Parathyroid adenoma (tissue), 2 donors: ENCODE data around the gene CENPH.
A peak's percentile ranks its signal among the peaks of the same experiment; 100 is the strongest.
"Not testable (repeated sequence)": the region's sequence is repeated elsewhere in the genome, so short reads cannot be mapped to it uniquely, and the experiment has no call there.

Source experiments
- H2AFZ ChIP-seq: fragments of 300-600 bp; sonication (generic); one replicate; pipeline ENCODE4 v1.7.0; 2017; ENCODE audit warnings: antibody characterized with exemption, mild to moderate bottlenecking
- H3K27ac ChIP-seq: fragments of 300-600 bp; sonication (generic); one replicate; pipeline ENCODE4 v1.7.0; 2017
- H3K27me3 ChIP-seq: fragments of 300-600 bp; sonication (generic); one replicate; pipeline ENCODE4 v1.7.0; 2017; ENCODE audit warnings: low read length; ENCODE audit not compliant: control insufficient read depth, insufficient read depth
- H3K36me3 ChIP-seq: fragments of 300-600 bp; sonication (generic); one replicate; pipeline ENCODE4 v1.7.0; 2017; ENCODE audit warnings: low read length; ENCODE audit not compliant: control insufficient read depth, insufficient read depth
- H3K4me1 ChIP-seq: fragments of 300-600 bp; sonication (generic); one replicate; pipeline ENCODE4 v1.7.0; 2017; ENCODE audit warnings: control low read depth
- H3K4me2 ChIP-seq: fragments of 300-600 bp; sonication (generic); one replicate; pipeline ENCODE4 v1.7.0; 2017; ENCODE audit warnings: low read length
- H3K4me3 ChIP-seq: fragments of 300-600 bp; sonication (generic); one replicate; pipeline ENCODE4 v1.7.0; 2017; ENCODE audit warnings: low read depth, low read length
- H3K79me2 ChIP-seq: fragments of 300-600 bp; sonication (generic); one replicate; pipeline ENCODE4 v1.7.0; 2017; ENCODE audit warnings: control low read depth
- H3K9ac ChIP-seq: fragments of 300-600 bp; sonication (generic); one replicate; pipeline ENCODE4 v1.7.0; 2017; ENCODE audit warnings: mild to moderate bottlenecking
- H3K9me3 ChIP-seq: fragments of 300-600 bp; sonication (generic); one replicate; pipeline ENCODE4 v1.7.0; 2017; ENCODE audit warnings: low read length; ENCODE audit not compliant: control insufficient read depth
- TF ChIP-seq, protein P1 (sequence below): fragments of 300-600 bp; sonication (generic); IDR thresholded peaks from one replicate; pipeline ENCODE4 v1.7.0; 2017; ENCODE audit warnings: antibody characterized with exemption, mild to moderate bottlenecking
- donor health status: primary hyperparathyroidism.

The CENPH gene

DNA sequence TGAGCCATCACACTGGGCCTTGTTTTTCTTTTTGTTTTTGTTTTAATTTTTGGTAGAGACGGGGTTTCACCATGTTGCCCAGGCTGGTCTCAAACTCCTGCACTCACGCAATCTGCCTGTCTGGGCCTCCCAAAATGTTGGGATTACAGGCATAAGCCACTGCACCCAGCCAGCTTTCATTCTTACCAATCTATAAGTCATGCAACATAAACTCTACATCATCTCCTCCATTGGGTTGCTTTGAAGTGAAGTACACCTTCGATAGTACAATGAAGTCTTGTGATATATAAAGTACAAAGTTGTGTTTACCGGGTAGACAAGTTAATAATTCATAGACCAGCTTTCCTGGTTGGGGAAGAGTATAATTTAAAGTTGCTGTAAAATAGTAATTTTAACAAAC lies 36.5 kb downstream of the CENPH start:
- no peaks in the 10 kb centered on the region for H3K9me3 ChIP-seq
- no peak overlapping the region for H3K9ac ChIP-seq
- H3K4me2 ChIP-seq: no peak overlapping the region
- H2AFZ ChIP-seq: no peak overlapping the region
- no peaks in the 10 kb centered on the region for H3K36me3 ChIP-seq
- no peak overlapping the region for H3K4me3 ChIP-seq
- no peak overlapping the region for H3K27ac ChIP-seq
- TF ChIP-seq, protein P1, sequence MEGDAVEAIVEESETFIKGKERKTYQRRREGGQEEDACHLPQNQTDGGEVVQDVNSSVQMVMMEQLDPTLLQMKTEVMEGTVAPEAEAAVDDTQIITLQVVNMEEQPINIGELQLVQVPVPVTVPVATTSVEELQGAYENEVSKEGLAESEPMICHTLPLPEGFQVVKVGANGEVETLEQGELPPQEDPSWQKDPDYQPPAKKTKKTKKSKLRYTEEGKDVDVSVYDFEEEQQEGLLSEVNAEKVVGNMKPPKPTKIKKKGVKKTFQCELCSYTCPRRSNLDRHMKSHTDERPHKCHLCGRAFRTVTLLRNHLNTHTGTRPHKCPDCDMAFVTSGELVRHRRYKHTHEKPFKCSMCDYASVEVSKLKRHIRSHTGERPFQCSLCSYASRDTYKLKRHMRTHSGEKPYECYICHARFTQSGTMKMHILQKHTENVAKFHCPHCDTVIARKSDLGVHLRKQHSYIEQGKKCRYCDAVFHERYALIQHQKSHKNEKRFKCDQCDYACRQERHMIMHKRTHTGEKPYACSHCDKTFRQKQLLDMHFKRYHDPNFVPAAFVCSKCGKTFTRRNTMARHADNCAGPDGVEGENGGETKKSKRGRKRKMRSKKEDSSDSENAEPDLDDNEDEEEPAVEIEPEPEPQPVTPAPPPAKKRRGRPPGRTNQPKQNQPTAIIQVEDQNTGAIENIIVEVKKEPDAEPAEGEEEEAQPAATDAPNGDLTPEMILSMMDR: no peak
- H3K27me3 ChIP-seq: no peaks in the 10 kb centered on the region
- peaks cover 2% of the 10 kb centered on the region for H3K4me1 ChIP-seq
- H3K79me2 ChIP-seq: peaks cover 4% of the 10 kb centered on the region

GRCh38 chr5:69230181-69230580 lies 40.8 kb downstream of the CENPH start:
- TF ChIP-seq, protein P1: no peak
- no peaks in the 10 kb centered on the region for H3K9me3 ChIP-seq
- H3K9ac ChIP-seq: no peak overlapping the region
- H3K79me2 ChIP-seq: no peaks in the 10 kb centered on the region
- H3K36me3 ChIP-seq: no peaks in the 10 kb centered on the region
- H3K4me2 ChIP-seq: no peak overlapping the region
- H3K27ac ChIP-seq: no peak overlapping the region
- H3K27me3 ChIP-seq: no peaks in the 10 kb centered on the region
- H3K4me3 ChIP-seq: no peak overlapping the region
- H3K4me1 ChIP-seq: peaks cover 4% of the 10 kb centered on the region
- no peak overlapping the region for H2AFZ ChIP-seq

DNA sequence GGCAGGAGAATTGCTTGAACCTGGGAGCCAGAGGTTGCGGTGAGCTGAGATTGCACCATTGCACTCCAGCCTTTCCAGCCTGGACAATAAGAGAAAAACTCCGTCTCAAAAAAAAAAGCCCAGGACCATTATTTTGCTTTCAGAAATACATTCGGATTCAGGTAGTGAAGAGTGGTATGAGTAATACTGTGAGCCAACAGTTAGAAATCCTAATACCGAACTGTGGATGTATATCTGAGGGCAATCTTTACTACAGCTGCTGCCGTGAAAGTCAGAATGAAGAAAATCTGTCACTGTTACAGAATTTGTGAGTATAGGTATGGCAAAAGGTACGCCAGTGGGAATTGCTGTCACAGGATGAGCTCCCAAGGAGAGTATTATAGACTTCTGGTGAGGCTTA lies 41.9 kb downstream of the CENPH start:
- H3K9ac ChIP-seq: no peak overlapping the region
- no peak overlapping the region for H3K4me2 ChIP-seq
- no peaks in the 10 kb centered on the region for H3K36me3 ChIP-seq
- H3K4me1 ChIP-seq: peaks cover 8% of the 10 kb centered on the region
- no peak overlapping the region for H2AFZ ChIP-seq
- H3K4me3 ChIP-seq: no peak overlapping the region
- H3K79me2 ChIP-seq: peaks cover 4% of the 10 kb centered on the region
- H3K27me3 ChIP-seq: no peaks in the 10 kb centered on the region
- no peaks in the 10 kb centered on the region for H3K9me3 ChIP-seq
- TF ChIP-seq, protein P1: no peak
- no peak overlapping the region for H3K27ac ChIP-seq

DNA sequence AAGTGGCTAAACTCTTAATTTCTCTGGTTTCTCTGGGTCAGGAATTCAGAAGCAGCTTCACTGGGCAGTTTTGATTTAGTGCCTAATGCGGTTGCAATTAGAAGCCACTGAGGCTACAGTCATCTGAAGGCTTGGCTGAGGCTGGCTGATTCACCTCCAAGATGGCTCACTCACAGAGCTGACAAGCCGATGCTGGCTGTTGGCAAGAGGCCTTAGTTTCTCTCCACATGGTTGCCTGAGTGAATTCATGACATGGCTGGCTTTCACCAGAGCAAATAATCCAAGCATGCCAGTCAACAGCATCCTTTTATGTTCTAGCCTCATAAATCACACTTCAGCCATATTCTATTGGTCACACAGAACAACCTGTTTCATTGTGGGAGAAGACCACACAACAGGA lies 42.5 kb downstream of the CENPH start:
- Histone ChIP-seq H3K27ac (no peak overlapping the region), H3K4me3 (no peak overlapping the region), H3K36me3 (no peaks in the 10 kb centered on the region), H3K9me3 (no peaks in the 10 kb centered on the region), H3K4me1 (peaks cover 8% of the 10 kb centered on the region), H2AFZ (no peak overlapping the region), H3K79me2 (peaks cover 4% of the 10 kb centered on the region), H3K9ac (no peak overlapping the region), H3K27me3 (no peaks in the 10 kb centered on the region), H3K4me2 (no peak overlapping the region)
- TF ChIP-seq, protein P1: no peak

DNA sequence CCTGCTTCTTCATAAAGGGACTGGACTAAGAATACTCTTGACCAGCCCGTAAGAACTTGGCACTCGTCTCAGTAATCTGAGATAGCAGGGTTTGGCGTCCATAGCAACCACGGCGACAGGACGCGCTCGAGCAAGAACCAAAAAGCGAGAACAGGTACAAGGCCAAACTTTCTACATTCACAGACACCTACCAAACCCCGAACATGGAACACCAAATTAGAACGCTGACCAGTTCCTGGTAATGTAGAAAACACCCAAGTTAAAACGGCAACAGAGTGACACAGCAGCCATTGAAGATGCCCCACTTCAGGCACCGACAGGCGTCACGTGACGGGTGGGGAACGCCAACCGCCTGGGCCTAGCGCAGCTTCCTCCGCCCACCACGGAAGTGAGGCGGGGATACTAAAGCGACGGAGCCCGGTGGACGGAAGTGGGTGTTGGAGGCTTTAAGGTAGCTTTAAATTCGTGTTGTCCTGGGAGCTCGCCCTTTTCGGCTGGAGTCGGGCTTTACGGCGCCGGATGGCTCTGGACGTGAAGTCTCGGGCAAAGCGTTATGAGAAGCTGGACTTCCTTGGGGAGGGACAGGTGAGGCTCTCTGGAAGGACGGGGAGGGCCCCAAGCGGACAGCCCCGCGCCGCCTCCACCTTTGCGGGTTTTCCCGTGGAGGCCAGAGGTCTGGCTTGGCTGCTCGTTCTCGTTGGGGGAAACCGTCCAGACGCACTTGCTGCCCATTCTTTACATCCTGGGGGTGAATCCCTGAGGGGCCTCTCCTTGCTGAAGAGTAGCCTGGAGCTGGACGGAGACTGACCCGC lies 45.3 kb downstream of the CENPH start, which contains the start of gene CDK7:
CDK7 (plus strand) TSS at position 430 of the 812 bp plus-strand sequence; CDS start at position 520, 90 bp downstream.
- Histone ChIP-seq H3K4me1 (peaks cover 8% of the 10 kb centered on the region), H3K79me2 (peaks cover 7% of the 10 kb centered on the region), H3K4me3 (peak within 1 kb of the TSS; percentile 93), H3K36me3 (no peaks in the 10 kb centered on the region), H2AFZ (peak within 1 kb of the TSS; percentile 87), H3K27me3 (no peaks in the 10 kb centered on the region), H3K9ac (peak within 1 kb of the TSS; percentile 1), H3K9me3 (no peaks in the 10 kb centered on the region), H3K4me2 (peak within 1 kb of the TSS; percentile 80), H3K27ac (peak within 1 kb of the TSS; percentile 66)
- TF ChIP-seq, protein P1: no peak

DNA sequence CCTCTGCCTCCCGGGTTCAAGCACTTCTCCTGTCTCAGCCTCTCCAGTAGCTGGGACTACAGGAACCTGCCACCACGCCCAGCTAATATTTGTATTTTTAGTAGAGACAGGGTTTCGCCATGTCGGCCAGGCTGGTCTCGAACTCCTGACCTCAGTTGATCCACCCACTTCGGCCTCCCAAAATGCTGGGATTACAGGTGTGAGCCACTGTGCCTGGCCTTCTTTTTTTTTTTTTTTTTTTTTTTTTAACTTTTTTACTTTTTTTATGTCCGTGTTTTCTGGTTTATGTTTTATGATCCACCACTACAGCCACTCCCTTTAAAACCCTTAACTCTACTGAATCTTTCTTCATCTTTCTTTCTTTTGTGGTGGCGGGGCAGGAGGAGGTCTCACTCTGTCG lies 47.4 kb downstream of the CENPH start:
- not testable (repeated sequence) for H2AFZ ChIP-seq, H3K4me2 ChIP-seq, H3K9ac ChIP-seq, H3K36me3 ChIP-seq, H3K4me3 ChIP-seq, H3K9me3 ChIP-seq, H3K4me1 ChIP-seq, H3K27ac ChIP-seq, H3K27me3 ChIP-seq
- H3K79me2 ChIP-seq: peaks cover 13% of the 10 kb centered on the region
